H1 (cell line): ENCODE measurements around the gene TNIK. TPM values are rescaled to one million over a fixed set of nuclear protein-coding genes. Genes with fewer than 3 reads are reported as not detected.

Source experiments
- CTCF ChIA-PET: fragments of 300-600 bp; sonication (Branson Sonifier 250); formaldehyde crosslinking; loops from one replicate; lab custom pipeline; 2021; ENCODE audit not compliant: partially characterized antibody; lab: Charles Lee
- POLR2A ChIA-PET: fragments of 300-600 bp; sonication (Branson Sonifier 250); formaldehyde crosslinking; loops from one replicate; lab custom pipeline; 2021; ENCODE audit warnings: inconsistent platforms; ENCODE audit not compliant: partially characterized antibody; lab: Charles Lee
- DNase-seq, 2 experiments: peaks; one replicate each; pipeline versions ENCODE4 v3.0.0 to v3.0.0-alpha.2; 2010 to 2022; ENCODE audit warnings: low spot score in 2 of 2, low read depth in 1 of 2, mixed read lengths in 1 of 2
- FAIRE-seq: peaks from 2 replicates; lab custom pipeline; 2011; peaks lifted over from hg19 to GRCh38; lab: Jason Lieb, UNC
- H2AFZ ChIP-seq: 2 replicates; pipeline ENCODE4 v1.8.1; 2012; ENCODE audit warnings: low read length, inconsistent platforms
- H2AK5ac ChIP-seq: 2 replicates; pipeline ENCODE4 v1.6.1; 2013; ENCODE audit warnings: low read depth, low read length
- H2BK120ac ChIP-seq: replicated peaks from 2 replicates; pipeline ENCODE3; 2013; ENCODE audit warnings: low read depth, low read length, inconsistent platforms
- H2BK12ac ChIP-seq: 2 replicates; pipeline ENCODE4 v1.6.1; 2013; ENCODE audit warnings: low read depth, low read length
- H2BK15ac ChIP-seq: 2 replicates; pipeline ENCODE4 v1.6.1; 2013; ENCODE audit warnings: low read length
- H2BK20ac ChIP-seq: 2 replicates; pipeline ENCODE4 v1.6.1; 2013; ENCODE audit warnings: low read length
- H2BK5ac ChIP-seq: 2 replicates; pipeline ENCODE4 v1.6.1; 2013; ENCODE audit warnings: low read depth, low read length
- H3K14ac ChIP-seq: 2 replicates; pipeline ENCODE4 v1.6.1; 2013; ENCODE audit warnings: inconsistent platforms; ENCODE audit not compliant: insufficient read length
- H3K18ac ChIP-seq: 2 replicates; pipeline ENCODE4 v1.6.1; 2013; ENCODE audit warnings: low read length; ENCODE audit errors: extremely low read depth
- H3K23ac ChIP-seq: 2 replicates; pipeline ENCODE4 v1.6.1; 2013; ENCODE audit warnings: inconsistent platforms; ENCODE audit not compliant: insufficient read length
- H3K23me2 ChIP-seq: 2 replicates; pipeline ENCODE4 v1.6.1; 2013; ENCODE audit warnings: low read depth, low read length
- H3K27ac ChIP-seq: 2 replicates; pipeline ENCODE4 v1.6.1; 2011; ENCODE audit warnings: low read depth, low read length, inconsistent platforms
- H3K27me3 ChIP-seq, 4 experiments: replicated peaks in 1 of 4; 1 replicate in 1 of 4; 2 replicates in 3 of 4; pipeline versions ENCODE4 v1.6.1 to v1.8.1; 2011 to 2013; ENCODE audit warnings: low read length in 3 of 4, mild to moderate bottlenecking in 3 of 4, inconsistent platforms in 2 of 4, mixed read lengths in 2 of 4, moderate library complexity in 1 of 4; ENCODE audit not compliant: control insufficient read depth in 3 of 4, insufficient read depth in 3 of 4; ENCODE audit errors: extremely low read depth in 1 of 4
- H3K36me3 ChIP-seq, 4 experiments: 2 replicates each; pipeline versions ENCODE4 v1.6.1 to v1.8.1; 2011 to 2013; ENCODE audit warnings: mild to moderate bottlenecking in 4 of 4, low read length in 3 of 4, moderate library complexity in 2 of 4, control low read depth in 1 of 4, inconsistent platforms in 1 of 4; ENCODE audit not compliant: insufficient read depth in 4 of 4, control insufficient read depth in 2 of 4
- H3K4ac ChIP-seq: replicated peaks from 2 replicates; pipeline ENCODE3; 2013; ENCODE audit warnings: low read length, low read depth, mixed read lengths, inconsistent platforms; ENCODE audit not compliant: insufficient read length
- H3K4me1 ChIP-seq, 4 experiments: replicated peaks in 1 of 4; 1 replicate in 1 of 4; 2 replicates in 3 of 4; pipeline versions ENCODE4 v1.6.1 to v1.8.1; 2011 to 2013; ENCODE audit warnings: low read length in 3 of 4, inconsistent platforms in 2 of 4, mixed read lengths in 1 of 4; ENCODE audit not compliant: insufficient read depth in 4 of 4, control insufficient read depth in 3 of 4
- H3K4me2 ChIP-seq, 2 experiments: 2 replicates each; pipeline versions ENCODE4 v1.6.1 to v1.8.1; 2011 to 2013; ENCODE audit warnings: low read depth in 2 of 2, low read length in 2 of 2, control low read depth in 1 of 2, inconsistent platforms in 1 of 2, mild to moderate bottlenecking in 1 of 2; ENCODE audit not compliant: insufficient read depth in 1 of 2
- H3K4me3 ChIP-seq, 4 experiments: fragments of 200-600, 300-600 bp in 1 of 4; sonication (generic), shearing (Covaris generic), sonication (Bioruptor Twin) in 1 of 4; 2 replicates each; pipeline versions ENCODE4 v1.5.1 to v1.8.1; 2011 to 2016; ENCODE audit warnings: low read length in 4 of 4, low read depth in 3 of 4, control low read depth in 2 of 4, inconsistent platforms in 2 of 4, mild to moderate bottlenecking in 2 of 4, mixed read lengths in 1 of 4, moderate library complexity in 1 of 4; ENCODE audit not compliant: insufficient read depth in 2 of 4; ENCODE audit errors: extremely low read depth in 1 of 4
- H3K56ac ChIP-seq: replicated peaks from 2 replicates; pipeline ENCODE3; 2013; ENCODE audit warnings: low read depth, mild to moderate bottlenecking, mixed read lengths, low read length, inconsistent platforms; ENCODE audit not compliant: insufficient read length
- H3K79me1 ChIP-seq: 2 replicates; pipeline ENCODE4 v1.6.1; 2013; ENCODE audit warnings: low read depth, low read length, control low read depth
- H3K79me2 ChIP-seq, 2 experiments: 2 replicates each; pipeline versions ENCODE4 v1.6.1 to v1.8.1; 2012 to 2013; ENCODE audit warnings: low read length in 2 of 2, mild to moderate bottlenecking in 2 of 2, inconsistent platforms in 1 of 2; ENCODE audit not compliant: insufficient read depth in 2 of 2, control insufficient read depth in 1 of 2
- H3K9ac ChIP-seq, 4 experiments: replicated peaks in 1 of 4; 1 replicate in 1 of 4; 2 replicates in 3 of 4; pipeline versions ENCODE4 v1.6.1 to v1.8.1; 2011 to 2013; ENCODE audit warnings: low read depth in 3 of 4, low read length in 3 of 4, control low read depth in 2 of 4, mild to moderate bottlenecking in 2 of 4, moderate library complexity in 2 of 4, inconsistent platforms in 1 of 4; ENCODE audit errors: extremely low read depth in 1 of 4
- H3K9me3 ChIP-seq, 2 experiments: 2 replicates each; pipeline versions ENCODE4 v1.6.1 to v1.8.1; 2012 to 2013; ENCODE audit warnings: mild to moderate bottlenecking in 2 of 2, moderate library complexity in 2 of 2, control low read depth in 1 of 2, inconsistent platforms in 1 of 2, low read depth in 1 of 2, low read length in 1 of 2, mixed read lengths in 1 of 2; ENCODE audit not compliant: insufficient read depth in 2 of 2
- H4K20me1 ChIP-seq, 2 experiments: replicated peaks in 1 of 2; 2 replicates each; pipeline versions ENCODE3 to v1.8.1; 2011 to 2013; ENCODE audit warnings: inconsistent platforms in 2 of 2, low read length in 2 of 2, mild to moderate bottlenecking in 1 of 2; ENCODE audit not compliant: insufficient read depth in 2 of 2, control insufficient read depth in 1 of 2
- H4K5ac ChIP-seq: 2 replicates; pipeline ENCODE4 v1.6.1; 2013; ENCODE audit warnings: low read length, low read depth, mixed read lengths, inconsistent platforms; ENCODE audit not compliant: insufficient read length
- H4K8ac ChIP-seq: 2 replicates; pipeline ENCODE4 v1.8.0; 2013; ENCODE audit warnings: mild to moderate bottlenecking, moderate library complexity, low read length, inconsistent platforms; ENCODE audit not compliant: insufficient read depth; ENCODE audit errors: extremely low read depth
- H4K91ac ChIP-seq: replicated peaks from 2 replicates; pipeline ENCODE3; 2013; ENCODE audit warnings: low read length, mixed read lengths, inconsistent platforms; ENCODE audit not compliant: insufficient read length
- CHD1 ChIP-seq: IDR thresholded peaks from 2 replicates; pipeline ENCODE4 v1.6.1; 2012; ENCODE audit warnings: low read depth, low read length, improper control_type of control experiment
- EGR1 ChIP-seq: IDR thresholded peaks from 2 replicates; pipeline ENCODE4 v1.6.1; 2011; ENCODE audit warnings: low read depth, low read length, borderline replicate concordance
- HDAC6 ChIP-seq: IDR thresholded peaks from one replicate; pipeline ENCODE4 v1.7.1; 2012; ENCODE audit warnings: low read depth, mild to moderate bottlenecking, inconsistent platforms, low read length, moderate library complexity
- JUND ChIP-seq: IDR thresholded peaks from 2 replicates; pipeline ENCODE4 v1.6.1; 2011; ENCODE audit warnings: mild to moderate bottlenecking, improper control_type of control experiment, low read length
- KDM4A ChIP-seq: IDR thresholded peaks from one replicate; pipeline ENCODE4 v1.7.1; 2012; ENCODE audit warnings: low read depth, mild to moderate bottlenecking, moderate library complexity, low read length, inconsistent platforms; ENCODE audit not compliant: severe bottlenecking
- POLR2AphosphoS5 ChIP-seq: IDR thresholded peaks from 2 replicates; pipeline ENCODE4 v1.6.1; 2011; ENCODE audit warnings: low read depth, low read length
- SP2 ChIP-seq: IDR thresholded peaks from 2 replicates; pipeline ENCODE4 v1.6.1; 2012; ENCODE audit warnings: mild to moderate bottlenecking, low read length, inconsistent platforms
- SRF ChIP-seq: IDR thresholded peaks from 2 replicates; pipeline ENCODE4 v1.6.1; 2011; ENCODE audit warnings: mild to moderate bottlenecking, low read depth, low read length, moderate library complexity
- WGBS, 2 experiments: shearing (Covaris generic) in 1 of 2; methylation state at CpG; one replicate each; pipeline versions ENCODE4 v1.1.6 to v1.1.7; 2013 to 2015; ENCODE audit warnings: low lambda C conversion rate in 2 of 2, mixed read lengths in 2 of 2, inconsistent platforms in 1 of 2, low coverage in 1 of 2, missing lambda C conversion rate in 1 of 2; ENCODE audit not compliant: insufficient replicate concordance in 2 of 2, insufficient coverage in 1 of 2, insufficient read length in 1 of 2; ENCODE audit errors: extremely low coverage in 1 of 2, missing lambda C conversion rate in 1 of 2; 5-methylcytosine and 5-hydroxymethylcytosine counted together
- polyA plus RNA-seq, 7 experiments: library from polyadenylated mRNA; depleted of rRNA in 3 of 7; stranded (reverse) in 5 of 7; unstranded in 2 of 7; fragments of >200 nt in 5 of 7; fragments of 200-250 nt in 2 of 7; gene quantifications; 1 replicate in 5 of 7; 2 replicates in 1 of 7; 4 replicates in 1 of 7; pipeline versions ENCODE4 v1.2.1 to v1.2.3, GENCODE V29; 2011 to 2013; ENCODE audit warnings: missing spikeins in 2 of 7, mixed read lengths in 2 of 7
- total RNA-seq: library from RNA; stranded (reverse); fragmentation: NEBNext Ultra II Directional; extraction: Animal tissue kit (Norgen Biotek cat#: 25700); gene quantifications from 2 replicates; pipeline ENCODE4 v1.2.1, GENCODE V29; 2021

The TNIK gene
- total and polyA plus RNA-seq, 2 of the 8 experiments (the other 6 are each of a cell fraction or from before 2014, with no cell fraction given), result 7.4 to 42.0 TPM

DNA sequence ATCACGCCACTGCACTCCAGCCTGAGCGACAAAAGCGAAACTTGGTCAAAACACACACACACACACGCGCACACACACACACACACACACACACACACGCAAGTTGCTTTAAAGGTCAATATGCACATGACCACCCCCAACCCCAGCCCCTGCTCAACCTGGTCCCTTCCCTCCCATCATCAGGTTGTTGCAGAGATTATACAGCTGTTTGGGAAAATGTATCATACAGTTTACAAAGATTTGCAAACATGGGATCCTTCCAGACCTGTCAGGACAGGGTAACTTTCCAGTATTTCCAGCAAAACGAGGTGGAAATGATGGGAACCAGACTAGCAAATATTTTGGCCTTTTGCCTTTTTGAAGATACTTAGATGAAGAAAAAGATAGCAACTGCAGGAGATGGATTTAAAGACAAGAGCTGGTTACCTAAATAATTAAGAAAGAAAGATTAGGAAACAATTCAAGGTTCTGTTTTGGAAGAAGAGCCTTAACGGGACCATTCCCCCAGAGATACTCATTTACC, 80.2 kb downstream of the TNIK start:
- no peak overlapping the region for H4K5ac ChIP-seq
- no peaks in the 10 kb centered on the region for H3K9me3 ChIP-seq
- H3K56ac ChIP-seq, result no peak overlapping the region
- no peak overlapping the region for H2BK20ac ChIP-seq
- H3K4ac ChIP-seq, result no peak overlapping the region
- no peak for TF ChIP-seq SRF
- TF ChIP-seq POLR2AphosphoS5, result no peak
- TF ChIP-seq HDAC6, result no peak
- TF ChIP-seq CHD1, result no peak
- no peak for TF ChIP-seq EGR1
- no peak for TF ChIP-seq JUND
- no peak for TF ChIP-seq KDM4A
- no peak for TF ChIP-seq SP2
- H2BK12ac ChIP-seq, result no peak overlapping the region
- H2AK5ac ChIP-seq, result no peak overlapping the region
- no peak overlapping the region for H3K23ac ChIP-seq
- DNase-seq (no peak), FAIRE-seq (no peak)
- no peak overlapping the region for H4K8ac ChIP-seq
- ChIA-PET POLR2A (interaction anchor here (2.3 kb wide), 1 partner anchor 80 kb away, joined by 7 read pairs; the partner anchor contains the start of gene TNIK), CTCF (interaction anchor here (0.9 to 2.9 kb wide), 5 partner anchors 11 to 74 kb away, joined by 3 to 11 read pairs (median 4); no protein-coding TSS in a partner anchor)
- peaks cover 0 to 23% (median 17%) of the 10 kb centered on the region in 4 experiments; a peak in 4 of 7 replicates for H3K4me1 ChIP-seq
- no peak overlapping the region for H4K91ac ChIP-seq
- H3K79me1 ChIP-seq, result peaks cover 2% of the 10 kb centered on the region; the same call in 1 of the 2 replicates
- peaks cover 0 to 62% of the 10 kb centered on the region in 2 experiments; a peak in 2 of 4 replicates for H3K79me2 ChIP-seq
- no peak overlapping the region for H2BK5ac ChIP-seq
- H3K27ac ChIP-seq, result no peak overlapping the region
- 79% methylated on average over 8 of the region's 8 CpGs; no CpG with 5 or more reads in 1 of the 2 experiments for WGBS, 2 experiments
- no peak overlapping the region for H2BK120ac ChIP-seq
- H2BK15ac ChIP-seq, result no peak overlapping the region
- H3K18ac ChIP-seq, result no peak overlapping the region
- H3K23me2 ChIP-seq, result no peaks in the 10 kb centered on the region; the same call in 1 of the 2 replicates
- no peak overlapping the region for H3K9ac ChIP-seq
- H3K4me2 ChIP-seq, result no peak overlapping the region
- H2AFZ ChIP-seq, result no peak overlapping the region
- peaks cover 0 to 2% of the 10 kb centered on the region in 2 experiments for H4K20me1 ChIP-seq
- H3K4me3 ChIP-seq, result no peak overlapping the region
- no peak overlapping the region for H3K14ac ChIP-seq
- no peaks in the 10 kb centered on the region for H3K36me3 ChIP-seq
- no peaks in the 10 kb centered on the region for H3K27me3 ChIP-seq
